ENCODE measurements around the gene DESI2.

The DESI2 gene

GRCh38 chr1:244652623-244653438 is at the start of gene DESI2:
TSS of gene DESI2 (plus strand) at chr1:244653126. CDS start at chr1:244653314, 188 bp downstream.
- DNase-seq (ENCODE audit: low spot score), result peak; percentile 97

GRCh38 chr1:244603498-244603897 is 49.4 kb upstream of the DESI2 start:
- peak; percentile 63 for DNase-seq (ENCODE audit: low spot score)

- no peak for DNase-seq (ENCODE audit: low spot score)
These were observed 47.0 kb upstream of the DESI2 start for GRCh38 chr1:244605835-244606370.

GRCh38 chr1:244614113-244614836 is 38.7 kb upstream of the DESI2 start:
- no peak for DNase-seq (ENCODE audit: low spot score)

- DNase-seq (ENCODE audit: low spot score), result no peak
These were observed 38.0 kb upstream of the DESI2 start for GRCh38 chr1:244614879-244615278.

- no peak for DNase-seq (ENCODE audit: low spot score)
These were observed 37.6 kb upstream of the DESI2 start for GRCh38 chr1:244615301-244615700.

GRCh38 chr1:244626709-244627108 is 26.2 kb upstream of the DESI2 start:
- DNase-seq (ENCODE audit: low spot score), result no peak

- DNase-seq (ENCODE audit: low spot score), result no peak
These were observed 24.1 kb upstream of the DESI2 start for GRCh38 chr1:244628789-244629188.

- no peak for DNase-seq (ENCODE audit: low spot score)
These were observed 19.8 kb upstream of the DESI2 start for GRCh38 chr1:244633140-244633539.

- no peak for DNase-seq (ENCODE audit: low spot score)
These were observed 18.4 kb upstream of the DESI2 start for GRCh38 chr1:244634546-244634945.

- no peak for DNase-seq (ENCODE audit: low spot score)
These were observed 16.3 kb upstream of the DESI2 start for GRCh38 chr1:244636488-244637259.

- DNase-seq (ENCODE audit: low spot score), result no peak
These were observed 13.4 kb upstream of the DESI2 start for GRCh38 chr1:244639561-244639960.

- no peak for DNase-seq (ENCODE audit: low spot score)
These were observed 12.0 kb upstream of the DESI2 start for GRCh38 chr1:244640917-244641316.

- no peak for DNase-seq (ENCODE audit: low spot score)
These were observed 10.4 kb upstream of the DESI2 start for GRCh38 chr1:244642526-244642925.

- DNase-seq (ENCODE audit: low spot score), result no peak
These were observed 9.9 kb upstream of the DESI2 start for GRCh38 chr1:244642988-244643387.

GRCh38 chr1:244645414-244645813 is 7.5 kb upstream of the DESI2 start:
- DNase-seq (ENCODE audit: low spot score), result no peak

- DNase-seq (ENCODE audit: low spot score), result no peak
These were observed 7.0 kb upstream of the DESI2 start for GRCh38 chr1:244645890-244646289.

GRCh38 chr1:244647819-244648218 is 5.1 kb upstream of the DESI2 start:
- no peak for DNase-seq (ENCODE audit: low spot score)

GRCh38 chr1:244651956-244652622 is 837 bp upstream of the DESI2 start:
- DNase-seq (ENCODE audit: low spot score), result peak; percentile 1

GRCh38 chr1:244653439-244654107 is 647 bp downstream of the DESI2 start:
- peak; percentile 29 for DNase-seq (ENCODE audit: low spot score)

Data from LoVo (cell line).